ENCODE measurements around the gene GRM5.
"Not testable (repeated sequence)": the region's sequence is repeated elsewhere in the genome, so short reads cannot be mapped to it uniquely, and the experiment has no call there.

GRM5 gene

DNA sequence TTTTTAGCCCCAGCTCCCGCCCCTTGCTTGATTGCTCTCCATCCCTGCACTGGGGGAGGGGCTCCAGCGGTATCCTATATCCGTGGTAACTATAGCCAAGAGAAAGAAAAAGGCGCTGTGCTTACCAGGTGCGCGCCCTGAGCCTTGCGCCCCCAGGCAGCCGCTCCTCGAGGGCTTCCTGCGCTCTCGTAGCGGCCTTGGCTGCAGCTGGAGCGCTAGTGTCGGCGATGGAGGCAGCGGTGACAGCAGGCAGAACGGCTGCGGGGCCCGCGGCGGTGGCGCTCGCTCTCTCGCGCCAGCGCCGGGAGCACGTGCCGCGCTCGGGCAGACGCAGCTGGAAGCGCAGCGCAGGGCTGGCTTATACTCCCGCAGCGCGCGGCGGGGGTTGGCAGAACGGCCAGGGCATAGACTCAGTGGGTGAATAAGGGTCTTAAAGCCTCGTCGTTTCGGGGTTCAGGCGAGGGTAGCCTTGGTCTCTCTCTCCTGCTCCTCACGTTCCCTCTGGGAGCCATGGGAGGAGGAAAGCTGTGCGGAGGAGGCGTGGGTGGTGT is at the start of gene GRM5:
TSS of gene GRM5 (minus strand) at position 332 of the 551 bp plus-strand sequence. CDS start 18,110 bp downstream, outside the sequence.
- TF ChIP-seq, protein P1, sequence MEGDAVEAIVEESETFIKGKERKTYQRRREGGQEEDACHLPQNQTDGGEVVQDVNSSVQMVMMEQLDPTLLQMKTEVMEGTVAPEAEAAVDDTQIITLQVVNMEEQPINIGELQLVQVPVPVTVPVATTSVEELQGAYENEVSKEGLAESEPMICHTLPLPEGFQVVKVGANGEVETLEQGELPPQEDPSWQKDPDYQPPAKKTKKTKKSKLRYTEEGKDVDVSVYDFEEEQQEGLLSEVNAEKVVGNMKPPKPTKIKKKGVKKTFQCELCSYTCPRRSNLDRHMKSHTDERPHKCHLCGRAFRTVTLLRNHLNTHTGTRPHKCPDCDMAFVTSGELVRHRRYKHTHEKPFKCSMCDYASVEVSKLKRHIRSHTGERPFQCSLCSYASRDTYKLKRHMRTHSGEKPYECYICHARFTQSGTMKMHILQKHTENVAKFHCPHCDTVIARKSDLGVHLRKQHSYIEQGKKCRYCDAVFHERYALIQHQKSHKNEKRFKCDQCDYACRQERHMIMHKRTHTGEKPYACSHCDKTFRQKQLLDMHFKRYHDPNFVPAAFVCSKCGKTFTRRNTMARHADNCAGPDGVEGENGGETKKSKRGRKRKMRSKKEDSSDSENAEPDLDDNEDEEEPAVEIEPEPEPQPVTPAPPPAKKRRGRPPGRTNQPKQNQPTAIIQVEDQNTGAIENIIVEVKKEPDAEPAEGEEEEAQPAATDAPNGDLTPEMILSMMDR (IDR thresholded peaks at IDR 0.05): not testable (repeated sequence)

DNA sequence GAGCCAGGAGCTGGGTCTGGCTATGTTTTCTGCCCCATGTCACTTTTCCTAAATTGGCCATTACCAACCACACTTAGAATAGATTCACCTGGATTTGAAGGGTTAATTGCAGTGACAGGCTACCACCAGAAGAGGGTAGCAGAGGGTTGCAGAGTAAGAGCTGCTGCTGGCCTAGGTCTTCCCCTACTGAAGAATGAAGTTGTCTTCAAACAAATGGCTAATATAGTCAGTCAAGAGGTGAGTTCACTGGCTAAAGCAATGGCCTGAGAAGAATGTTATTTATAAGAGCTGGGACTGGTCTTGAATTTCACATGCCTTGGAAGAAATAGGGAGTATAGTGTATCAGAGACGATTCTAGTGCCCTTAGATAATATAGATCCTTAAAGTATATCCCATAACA is 32.2 kb upstream of the GRM5 start:
- TF ChIP-seq, protein P1 (IDR thresholded peaks at IDR 0.05): peak; percentile 59

GRCh38 chr11:89067264-89067663 is 1.5 kb upstream of the GRM5 start:
- TF ChIP-seq, protein P1 (IDR thresholded peaks at IDR 0.05): no peak

GRCh38 chr11:89065066-89065465 is 716 bp downstream of the GRM5 start:
- TF ChIP-seq, protein P1 (IDR thresholded peaks at IDR 0.05): no peak

DNA sequence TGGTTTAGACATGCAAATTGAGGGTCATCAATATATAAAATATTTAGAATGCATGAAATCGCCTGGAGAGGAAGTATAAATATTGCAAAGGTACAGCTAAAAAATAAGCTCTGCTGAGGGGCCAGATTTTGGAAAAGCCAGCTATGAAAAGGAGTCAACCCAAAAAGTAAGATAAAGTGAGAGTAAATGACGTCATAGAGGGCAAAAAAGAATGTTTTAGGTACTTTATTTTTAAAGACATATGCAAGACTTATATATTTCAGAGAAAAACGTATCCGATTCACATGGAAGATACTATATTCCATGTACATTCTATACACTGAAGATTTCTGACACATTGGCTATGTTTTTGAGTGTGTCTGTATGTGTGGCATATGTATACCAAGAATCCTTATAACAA is 13.6 kb downstream of the GRM5 start:
- TF ChIP-seq, protein P1 (IDR thresholded peaks at IDR 0.05): no peak

GRCh38 chr11:89021339-89021738 is 44.4 kb downstream of the GRM5 start:
- TF ChIP-seq, protein P1 (IDR thresholded peaks at IDR 0.05): no peak

- TF ChIP-seq, protein P1 (IDR thresholded peaks at IDR 0.05): no peak
Measured at GRCh38 chr11:89016214-89016613, 49.6 kb downstream of the GRM5 start.

GRCh38 chr11:89015614-89016013 is 50.2 kb downstream of the GRM5 start:
- TF ChIP-seq, protein P1 (IDR thresholded peaks at IDR 0.05): no peak

Data from LNCAP (cell line).